Measurements from ENCODE around the gene L3MBTL4.
"Not testable (repeated sequence)": the region's sequence is repeated elsewhere in the genome, so short reads cannot be mapped to it uniquely, and the experiment has no call there.

The L3MBTL4 gene

DNA sequence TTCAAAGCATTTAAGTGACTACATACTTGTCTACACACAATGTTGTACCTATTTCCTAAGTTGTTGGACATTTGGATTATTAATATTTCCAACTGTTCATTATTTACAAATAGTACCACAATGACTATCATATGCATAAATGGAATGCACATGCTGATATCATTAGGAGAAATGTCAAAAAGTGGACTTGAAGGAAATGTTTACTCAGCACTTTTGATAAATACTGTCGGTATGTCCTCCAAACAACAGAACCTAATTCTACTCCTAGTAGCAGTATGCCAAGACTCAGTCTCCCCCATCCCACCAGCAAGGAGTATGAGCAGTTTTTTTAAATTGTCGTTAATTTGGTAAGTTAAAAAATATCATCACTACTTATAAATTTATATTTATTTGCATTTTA, 116.8 kb downstream of the L3MBTL4 start:
- no peak for DNase-seq

DNA sequence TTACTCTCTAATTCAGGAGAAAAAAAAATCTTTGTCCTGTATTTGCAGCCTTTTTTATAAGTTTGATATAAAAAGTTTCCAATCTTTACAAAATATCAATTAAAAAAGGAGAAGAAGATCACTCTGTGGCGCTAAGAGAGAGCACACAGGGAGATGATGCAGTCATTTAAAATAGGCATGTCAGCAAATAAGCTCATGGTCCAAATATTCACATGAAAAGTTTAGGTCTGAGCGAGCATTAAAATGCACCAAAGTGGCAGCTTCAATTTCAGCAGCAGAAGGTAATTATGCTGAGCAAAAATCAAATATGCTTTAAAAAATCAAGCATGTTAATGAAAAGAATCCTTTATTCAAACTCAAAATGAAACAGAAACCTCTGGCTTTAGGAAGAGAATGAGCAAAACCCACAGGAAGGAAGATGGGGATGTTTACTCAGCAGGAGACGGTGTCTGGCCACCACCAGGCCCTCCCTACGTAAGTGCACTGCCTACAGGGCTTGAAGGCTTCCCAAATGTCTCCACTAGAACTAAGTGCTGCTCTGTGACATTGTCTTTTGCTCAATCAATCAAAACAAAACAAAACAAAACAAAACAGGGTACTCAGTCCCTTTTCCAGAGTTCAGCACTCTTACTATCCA, 120.4 kb downstream of the L3MBTL4 start:
- DNase-seq, result peak; percentile 8

DNA sequence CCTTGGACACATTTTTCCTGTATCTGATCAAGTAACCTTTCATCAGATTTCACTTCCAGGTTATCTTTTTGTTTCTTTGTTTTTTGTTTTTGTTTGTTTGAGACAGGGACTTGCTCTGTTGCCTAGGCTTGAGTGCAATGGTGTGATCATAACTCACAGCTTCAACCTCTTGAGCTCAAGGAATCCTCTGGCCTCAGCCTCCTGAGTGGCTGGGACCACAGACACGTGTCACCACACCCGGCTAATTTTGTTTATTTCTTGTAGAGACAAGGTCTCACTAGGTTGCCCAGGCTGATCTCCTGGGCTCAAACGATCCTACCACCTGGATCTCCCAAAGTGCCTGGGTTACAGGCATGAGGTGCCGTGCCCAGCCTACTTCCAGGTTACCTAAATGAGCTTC, 124.9 kb downstream of the L3MBTL4 start:
- no peak for DNase-seq

DNA sequence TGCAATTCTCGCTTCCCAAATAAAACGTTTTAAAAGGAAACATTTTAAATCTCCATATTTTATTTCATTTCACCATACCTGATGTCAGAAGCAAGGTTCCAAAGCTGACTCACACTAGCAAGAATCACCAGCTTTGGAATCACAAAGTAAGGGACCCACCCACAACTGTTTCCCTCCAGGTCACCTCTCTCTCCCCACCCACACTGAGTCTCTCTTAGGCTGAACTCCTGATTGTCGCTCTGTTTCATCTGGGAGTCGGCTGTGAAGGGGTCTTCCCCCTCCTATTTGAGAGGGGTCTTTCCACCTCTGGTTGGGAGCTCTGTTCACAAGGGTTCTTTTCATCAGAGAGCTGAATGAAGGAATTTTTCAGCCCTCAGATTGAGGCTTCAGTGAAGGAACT, 128.1 kb downstream of the L3MBTL4 start:
- DNase-seq, result no peak

DNA sequence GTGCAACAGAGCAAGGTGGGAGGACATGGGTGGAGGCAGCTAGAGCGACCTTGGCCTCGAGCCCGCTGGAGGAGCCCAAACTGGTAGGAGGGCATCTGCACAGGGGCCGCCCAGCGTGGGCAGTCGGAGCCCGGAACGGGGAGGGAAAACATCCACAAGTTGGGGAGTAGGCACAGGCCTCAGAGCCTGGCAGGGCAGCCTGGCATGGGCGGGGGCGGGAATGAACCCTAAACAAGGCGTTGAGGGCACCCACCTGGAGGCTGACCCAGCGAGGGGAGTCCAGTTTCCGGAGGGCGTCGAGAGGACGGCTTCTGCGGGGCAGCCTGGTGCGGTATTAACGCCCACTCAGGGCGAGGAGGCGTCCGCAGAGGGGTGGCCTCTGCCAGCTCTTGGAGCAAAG, 129.9 kb downstream of the L3MBTL4 start:
- no peak for DNase-seq

DNA sequence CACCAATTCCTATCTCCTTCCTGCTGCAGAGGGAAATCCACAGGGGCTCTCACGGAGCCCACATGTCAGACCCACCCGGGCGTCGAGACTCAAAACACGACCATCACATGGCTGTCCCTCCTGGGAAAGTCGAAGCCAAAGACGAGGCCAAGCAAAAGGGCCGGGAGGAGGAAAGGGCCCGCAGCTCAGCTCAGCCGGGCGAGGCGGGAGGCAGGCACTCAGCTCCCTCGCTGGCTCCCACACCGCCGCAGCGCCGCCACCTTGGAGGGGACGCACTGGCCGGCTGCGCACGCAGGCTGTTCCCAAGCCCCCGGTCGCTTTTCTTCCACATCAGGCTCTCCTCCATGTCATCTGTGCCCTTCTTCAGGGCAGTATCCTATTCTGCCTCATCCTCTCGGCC, 130.4 kb downstream of the L3MBTL4 start:
- DNase-seq, result no peak

DNA sequence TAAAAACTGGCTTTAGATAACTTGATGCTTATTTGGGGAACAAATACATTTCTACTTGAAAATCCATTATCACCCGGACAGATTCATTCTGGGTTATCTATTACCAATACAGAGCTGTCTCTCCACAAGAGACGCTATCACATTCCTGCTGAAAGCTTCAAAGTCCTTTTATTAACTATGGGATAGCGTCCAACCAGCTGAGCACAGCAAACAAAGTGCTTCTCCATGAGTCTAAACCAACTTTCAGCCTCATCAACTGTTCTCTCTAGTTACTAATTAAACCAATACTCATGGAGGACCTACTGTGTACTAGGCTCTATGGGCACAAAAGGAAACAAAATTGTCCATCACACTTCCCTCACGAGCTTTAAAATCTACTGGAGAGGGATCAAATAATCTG, 132.8 kb downstream of the L3MBTL4 start:
- no peak for DNase-seq

DNA sequence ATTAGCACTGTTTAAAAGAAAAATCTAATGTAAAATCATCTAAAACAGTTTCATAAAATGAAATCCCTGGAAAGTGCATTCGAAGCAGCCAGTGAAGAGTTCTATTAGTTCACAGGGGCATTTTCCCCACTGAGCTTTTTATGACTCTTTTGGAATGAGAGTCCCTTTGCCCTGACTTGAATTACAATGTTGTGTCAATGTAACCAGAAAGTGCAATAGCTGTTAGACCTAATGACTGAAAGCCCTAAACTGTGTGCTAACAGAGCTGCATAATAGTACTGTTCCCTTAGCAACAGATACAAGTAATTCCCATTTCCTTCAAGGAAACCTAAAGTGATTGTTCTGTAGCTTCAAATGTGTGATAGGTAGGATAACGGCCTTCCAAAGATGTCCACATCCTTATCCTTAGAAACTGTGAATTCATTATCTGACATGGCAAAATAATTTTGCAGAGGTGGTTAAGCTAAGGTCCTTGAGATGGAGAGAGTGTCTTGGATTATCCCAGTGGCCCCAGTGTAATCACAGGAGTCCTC, 134.4 kb downstream of the L3MBTL4 start:
- no peak for DNase-seq

DNA sequence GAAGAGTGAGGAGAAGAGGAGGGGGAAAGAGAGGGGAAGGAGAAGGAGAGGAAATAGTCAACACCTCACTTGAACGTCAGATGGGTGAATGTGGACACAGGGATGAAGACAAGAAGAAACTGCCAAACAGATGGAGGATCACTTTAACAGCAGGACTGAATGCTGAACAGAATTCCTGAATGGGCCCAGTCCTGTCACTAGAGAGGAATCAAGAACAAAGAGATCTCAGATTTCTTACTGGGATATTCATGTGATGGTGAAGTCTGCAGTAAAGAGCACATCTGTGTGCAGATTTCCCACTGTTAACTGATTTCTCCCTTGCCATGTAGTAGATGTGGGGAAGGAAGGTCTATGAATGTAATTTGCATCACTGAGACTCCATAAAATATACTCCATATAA, 135.4 kb downstream of the L3MBTL4 start:
- DNase-seq, result no peak

DNA sequence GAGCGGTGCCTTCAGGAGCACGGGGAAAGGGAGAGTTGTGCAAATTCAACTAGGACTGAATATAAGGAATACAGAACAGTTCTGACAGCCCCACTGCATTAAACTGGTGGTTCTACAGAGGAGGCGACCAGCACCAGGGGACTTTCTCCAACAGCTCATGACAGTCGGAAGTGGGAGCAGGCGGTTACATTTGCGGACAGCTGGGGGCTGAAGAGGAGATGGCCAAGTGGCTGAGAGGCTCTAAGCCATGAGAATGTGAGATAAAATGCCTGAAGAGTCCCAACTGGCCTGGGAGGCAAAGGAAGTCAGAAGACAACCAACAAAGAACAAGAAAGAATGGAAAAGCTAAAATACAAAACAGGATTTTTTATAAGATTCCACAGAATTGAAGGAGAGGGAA, 141.3 kb downstream of the L3MBTL4 start:
- no peak for DNase-seq

DNA sequence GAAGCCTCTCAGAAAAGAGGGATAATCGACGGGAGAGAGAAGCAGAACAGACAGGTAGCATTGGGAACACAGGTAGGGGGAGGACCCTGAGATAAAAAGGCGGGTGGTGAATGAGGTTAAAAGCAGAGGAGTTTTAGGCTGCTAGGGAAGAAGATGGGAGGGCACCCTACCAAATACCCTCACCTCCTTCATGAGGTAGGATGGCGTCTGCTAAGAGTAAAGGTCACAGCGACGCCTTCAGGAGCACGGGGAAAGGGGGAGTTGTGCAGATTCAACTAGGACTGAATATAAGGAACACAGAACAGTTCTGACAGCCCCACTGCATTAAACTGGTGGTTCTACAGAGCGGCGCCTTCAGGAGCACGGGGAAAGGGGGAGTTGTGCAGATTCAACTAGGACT, 142.6 kb downstream of the L3MBTL4 start:
- not testable (repeated sequence) for DNase-seq

DNA sequence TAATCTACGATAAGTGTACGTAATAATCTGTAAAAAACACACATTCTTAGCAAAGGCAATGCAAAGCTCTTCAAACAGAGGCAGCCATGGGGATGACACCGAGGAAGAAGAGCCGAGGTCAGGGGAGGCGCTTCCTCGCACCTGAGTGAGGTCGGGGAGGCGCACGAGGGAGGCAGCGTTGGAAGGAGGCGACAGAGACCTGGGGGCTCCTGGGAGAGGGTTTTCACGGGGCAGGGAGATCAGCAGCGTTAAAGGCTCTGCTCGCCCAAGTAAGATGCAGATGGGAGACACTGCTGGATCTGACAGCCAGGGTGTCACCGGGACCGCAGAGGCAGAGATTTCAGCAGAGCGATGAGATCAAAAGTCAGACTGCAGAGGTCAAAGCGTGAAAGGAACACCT, 143.1 kb downstream of the L3MBTL4 start:
- no peak for DNase-seq

DNA sequence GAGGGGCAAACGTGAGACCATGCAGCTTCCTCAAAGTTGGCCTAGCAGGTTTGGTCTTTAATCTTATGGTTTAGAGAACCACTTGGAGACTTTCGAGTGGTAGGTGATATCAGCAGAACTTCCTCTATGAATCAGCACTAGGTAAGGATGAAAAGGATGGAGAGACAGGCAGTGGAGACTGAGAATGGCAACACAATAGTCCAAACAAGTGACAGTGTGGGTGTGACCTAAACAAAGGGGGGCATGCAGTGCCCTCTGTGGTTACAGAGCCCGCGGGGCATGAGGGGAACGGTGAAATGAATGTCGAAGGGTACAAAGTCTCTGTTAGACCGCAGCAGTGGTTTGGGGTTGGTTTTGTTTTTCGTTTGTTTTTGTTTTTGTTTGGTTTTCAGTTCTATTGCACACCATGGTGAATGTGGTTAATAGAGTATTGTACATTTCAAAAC, 143.9 kb downstream of the L3MBTL4 start:
- peak; percentile 35 for DNase-seq

DNA sequence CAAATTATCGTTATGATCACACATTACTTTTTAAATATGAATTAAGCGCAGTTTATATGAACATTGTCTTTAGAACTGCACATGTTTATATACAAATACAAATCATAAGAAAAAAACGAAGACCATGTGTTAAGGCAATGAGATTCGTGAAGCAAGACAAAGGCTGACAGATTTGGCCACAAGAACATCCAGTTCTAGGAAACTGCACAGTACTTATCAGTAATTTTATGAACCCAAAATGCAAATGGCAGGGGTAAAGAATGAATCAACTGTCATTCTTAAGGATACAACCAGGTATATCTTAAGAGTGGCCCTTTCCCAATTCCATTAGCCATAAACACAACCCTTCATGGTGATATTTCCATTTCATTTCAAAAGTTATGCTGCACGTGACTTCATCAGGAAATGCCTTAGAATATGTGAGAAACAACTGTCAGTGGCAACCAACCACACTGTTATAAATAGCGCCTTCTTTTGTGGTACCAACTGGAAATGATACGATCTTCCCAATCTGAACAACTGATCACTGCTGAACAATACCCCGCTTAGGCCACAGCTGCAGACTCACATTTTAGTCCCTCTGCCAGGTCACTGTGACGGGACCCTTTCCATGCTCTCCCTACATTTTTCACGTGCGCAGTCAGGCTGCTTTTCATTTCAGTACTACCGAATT, 144.9 kb downstream of the L3MBTL4 start:
- peak; percentile 54 for DNase-seq

DNA sequence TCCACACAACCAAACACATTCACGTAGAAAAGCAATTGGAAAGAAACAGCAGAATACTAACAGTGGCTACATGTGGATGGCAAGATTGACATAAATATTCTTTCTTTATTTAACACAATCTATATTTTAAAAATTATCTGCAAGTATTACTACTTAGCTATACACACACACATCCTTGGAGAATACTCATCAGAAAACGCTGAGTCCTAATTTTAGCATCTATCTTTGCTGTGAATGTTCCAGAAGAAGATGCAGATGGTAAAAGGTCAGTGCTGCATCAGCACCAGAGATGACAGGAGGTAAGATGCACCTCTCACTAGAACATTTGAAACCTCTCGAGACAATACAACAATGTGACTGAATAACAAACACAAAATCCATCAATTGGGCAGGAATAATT, 148.5 kb downstream of the L3MBTL4 start:
- no peak for DNase-seq

DNA sequence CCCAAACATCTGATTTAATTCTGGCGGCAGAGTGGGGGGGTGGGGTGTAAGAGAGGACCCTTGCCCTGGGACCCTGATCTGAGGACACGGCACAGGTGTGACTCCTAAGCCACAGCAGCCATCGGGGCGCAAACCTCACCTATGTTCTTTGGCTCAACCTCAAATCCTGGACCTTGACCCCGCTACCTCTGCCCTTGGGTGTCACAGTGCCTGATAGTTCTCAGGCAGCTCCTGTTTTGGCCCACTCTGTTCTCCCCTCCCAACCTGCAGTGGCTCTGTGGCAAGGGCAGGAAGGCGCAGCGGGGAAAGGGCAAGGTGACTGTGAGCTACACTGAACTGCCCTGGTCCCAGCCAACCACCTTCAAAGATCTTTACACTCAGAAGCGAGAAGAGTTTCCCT, 152.8 kb downstream of the L3MBTL4 start:
- no peak for DNase-seq

DNA sequence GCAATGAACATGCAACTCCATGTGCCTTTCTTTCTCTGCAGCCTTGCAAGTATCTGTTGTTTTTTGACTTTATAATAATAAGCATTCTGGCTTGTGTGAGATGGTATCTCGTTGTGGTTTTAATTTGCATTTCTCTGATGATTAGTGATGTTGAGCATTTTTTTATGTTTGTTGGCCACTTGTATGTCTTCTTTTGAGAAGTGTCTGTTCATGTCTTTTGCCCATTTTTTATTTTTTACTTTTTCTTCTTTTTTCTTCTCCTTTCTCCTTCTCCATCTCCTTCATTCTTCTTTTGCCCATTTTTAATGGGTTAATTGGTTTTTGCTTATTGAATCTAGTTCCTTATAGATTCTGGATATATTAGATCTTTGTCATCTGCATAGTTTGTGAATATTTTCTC, 155.4 kb downstream of the L3MBTL4 start:
- DNase-seq, result not testable (repeated sequence)

DNA sequence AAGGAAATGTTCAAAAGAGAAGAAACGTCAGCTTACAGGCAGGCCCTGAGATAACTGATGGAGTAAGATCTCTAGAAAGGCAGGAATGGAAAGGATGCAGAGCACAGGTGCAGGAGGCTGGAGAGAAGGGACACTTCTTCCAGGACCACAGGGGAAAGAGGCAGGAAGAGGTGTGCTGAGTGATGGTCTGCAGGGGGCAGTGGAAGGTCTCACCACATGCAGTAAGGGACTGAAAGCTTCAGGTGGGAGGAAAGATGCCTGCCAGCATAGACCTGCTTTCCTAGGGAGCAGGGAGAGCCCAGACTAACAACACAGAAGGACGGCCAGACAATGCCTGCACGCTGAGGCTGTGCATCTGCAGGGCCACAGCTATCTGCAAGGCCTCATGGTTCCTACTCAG, 156.8 kb downstream of the L3MBTL4 start:
- no peak for DNase-seq

DNA sequence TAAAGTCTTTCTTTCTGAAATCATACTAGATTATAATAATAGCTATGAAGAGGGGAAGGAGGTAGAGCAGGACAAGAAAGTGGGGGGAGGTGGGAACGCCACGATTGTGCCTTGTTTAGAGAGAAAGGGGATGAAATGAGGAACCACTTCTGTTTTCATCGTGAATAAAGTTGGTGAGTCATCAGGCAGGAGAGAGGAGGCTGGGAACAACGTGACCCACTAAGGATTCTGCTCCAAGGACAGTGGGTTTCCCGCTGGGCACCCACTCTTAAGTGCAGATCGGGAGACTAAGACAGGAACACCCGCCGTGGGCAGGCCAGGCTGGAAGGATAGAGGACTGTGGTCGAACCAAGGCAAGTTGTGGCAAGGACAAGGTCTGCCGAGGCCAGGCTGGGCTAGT, 158.2 kb downstream of the L3MBTL4 start:
- peak; percentile 16 for DNase-seq

DNA sequence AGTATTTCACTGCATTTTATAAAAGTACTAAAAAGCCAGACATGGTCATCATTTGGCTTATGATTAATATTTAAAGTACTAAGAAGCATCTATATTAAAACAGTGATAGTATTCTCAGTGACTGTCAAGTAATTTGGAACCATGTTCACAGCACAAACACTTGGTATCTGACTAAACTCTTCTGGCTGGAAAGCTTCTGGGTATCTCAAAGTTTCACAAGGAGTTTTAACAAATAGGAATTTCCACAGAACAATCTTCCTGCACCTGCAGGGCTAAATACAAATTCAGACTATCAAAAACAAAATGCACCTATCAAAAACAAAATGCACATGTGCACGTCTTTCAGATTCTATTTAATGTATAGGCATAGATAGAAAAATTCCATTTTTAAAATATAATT, 158.8 kb downstream of the L3MBTL4 start:
- no peak for DNase-seq

DNA sequence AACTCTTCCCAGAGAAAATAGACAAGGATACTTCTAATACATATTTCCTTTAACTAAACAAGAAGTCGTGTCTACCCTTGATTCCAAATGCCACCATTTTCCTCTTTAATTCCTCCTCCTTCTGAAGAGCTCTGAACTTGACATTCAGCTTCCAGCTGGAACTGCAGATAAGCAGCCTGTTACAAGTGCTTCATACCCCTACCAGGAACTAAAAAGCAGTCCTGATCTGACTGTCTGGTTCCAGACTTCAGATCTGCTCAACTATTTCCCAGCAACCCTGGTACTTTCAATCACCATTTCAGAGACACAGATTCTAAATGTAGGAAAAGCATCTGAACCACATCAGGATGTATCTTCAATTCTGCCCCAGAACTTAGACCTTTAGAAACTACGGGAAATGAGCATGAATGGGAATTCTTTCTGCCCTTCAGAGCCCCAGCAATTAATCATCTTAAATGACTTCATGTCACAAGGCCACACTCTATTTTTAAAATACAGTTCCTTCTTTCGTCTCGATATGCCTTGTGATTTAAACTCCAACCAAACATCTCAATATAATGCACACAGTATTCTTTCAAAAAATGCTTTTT, 159.5 kb downstream of the L3MBTL4 start:
- peak; percentile 20 for DNase-seq

DNA sequence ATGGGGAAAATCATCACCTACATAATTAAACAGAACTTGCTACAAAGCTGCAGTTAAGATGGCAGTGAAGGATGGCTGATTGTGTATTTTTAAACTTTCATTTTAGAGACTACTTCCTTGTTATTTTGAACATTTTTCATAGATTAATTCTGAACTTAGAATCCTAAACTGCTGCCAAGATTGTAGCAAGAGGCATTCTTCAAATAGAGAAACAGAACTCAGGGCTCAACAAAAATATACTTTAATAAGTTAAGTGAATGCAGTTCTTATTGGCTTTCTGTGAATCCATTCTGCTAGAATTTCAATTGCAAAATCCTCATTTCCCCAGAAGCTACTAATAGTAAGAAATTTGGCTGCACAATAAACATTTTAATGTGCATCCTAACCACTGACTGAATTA, 160.3 kb downstream of the L3MBTL4 start:
- no peak for DNase-seq

DNA sequence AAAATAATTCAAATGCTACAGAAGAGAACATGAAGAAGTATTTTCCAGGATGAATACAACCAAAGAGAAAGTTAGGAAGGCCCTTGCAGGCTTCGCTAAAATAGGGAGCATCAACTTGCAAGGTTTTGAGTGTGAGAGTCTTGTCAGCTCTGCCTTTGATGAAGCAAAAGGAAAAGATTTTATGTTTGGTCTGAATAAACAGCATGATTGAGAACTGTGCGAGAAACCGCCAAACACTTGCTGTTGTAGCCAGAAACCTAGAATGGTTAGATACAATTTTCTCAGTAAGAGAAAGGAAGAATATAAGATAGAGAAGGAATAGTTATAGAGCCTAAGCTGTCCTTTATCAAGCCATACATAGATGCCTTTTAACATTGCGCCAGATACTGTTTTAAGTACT, 163.6 kb downstream of the L3MBTL4 start:
- DNase-seq, result no peak

DNA sequence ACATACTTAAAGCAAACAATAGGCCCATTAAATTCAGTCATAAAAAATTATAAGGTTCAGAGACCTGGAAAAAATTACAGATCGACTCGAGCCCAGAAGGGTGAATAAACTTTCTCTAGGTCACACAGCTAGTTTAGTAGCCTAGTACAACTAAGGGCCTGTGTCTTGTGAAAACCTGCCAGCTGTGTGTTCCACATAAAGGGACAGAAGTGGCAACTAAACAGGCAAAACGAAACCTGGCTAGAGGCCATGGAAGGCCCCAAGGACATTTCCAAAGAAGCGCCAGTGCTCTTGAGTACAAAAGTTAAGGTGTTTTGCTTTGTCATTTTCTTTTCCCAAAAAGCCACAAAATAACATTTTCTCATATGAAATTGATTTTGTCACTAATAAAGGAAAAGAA, 164.9 kb downstream of the L3MBTL4 start:
- DNase-seq, result no peak
